Subcutaneous abdominal adipose tissue (tissue), 5 donors: ENCODE data around the gene ARL6IP6.
A peak's percentile ranks its signal among the peaks of the same experiment; 100 is the strongest.
"Not testable (repeated sequence)": the region's sequence is repeated elsewhere in the genome, so short reads cannot be mapped to it uniquely, and the experiment has no call there.

Experiments
- H3K27ac ChIP-seq: one replicate; pipeline ENCODE4 v1.7.0; 2013; ENCODE audit warnings: low read depth, mild to moderate bottlenecking, inconsistent platforms, low read length, moderate library complexity
- H3K27me3 ChIP-seq, 5 donors: one replicate each; pipeline ENCODE4 v1.7.0; 2013; ENCODE audit warnings: low read length in 5 of 5, inconsistent platforms in 1 of 5; ENCODE audit not compliant: control insufficient read depth in 5 of 5, insufficient read depth in 4 of 5
- H3K36me3 ChIP-seq, 5 donors: one replicate each; pipeline ENCODE4 v1.7.0; 2013; ENCODE audit warnings: low read length in 5 of 5; ENCODE audit not compliant: control insufficient read depth in 5 of 5, insufficient read depth in 5 of 5
- H3K4me1 ChIP-seq, 5 donors: one replicate each; pipeline ENCODE4 v1.7.0; 2013; ENCODE audit warnings: low read length in 5 of 5, mild to moderate bottlenecking in 3 of 5, moderate library complexity in 1 of 5; ENCODE audit not compliant: control insufficient read depth in 5 of 5, insufficient read depth in 5 of 5
- H3K4me3 ChIP-seq, 5 donors: one replicate each; pipeline ENCODE4 v1.7.0; 2013; ENCODE audit warnings: low read length in 5 of 5, low read depth in 1 of 5
- H3K9ac ChIP-seq, 5 donors: one replicate each; pipeline ENCODE4 v1.7.0; 2013; ENCODE audit warnings: low read length in 5 of 5, mild to moderate bottlenecking in 4 of 5, moderate library complexity in 3 of 5
- H3K9me3 ChIP-seq, 5 donors: one replicate each; pipeline ENCODE4 v1.7.0; 2013; ENCODE audit warnings: low read length in 5 of 5; ENCODE audit not compliant: control insufficient read depth in 5 of 5
- donor health status: healthy.
- donor health status: healthy.
- donor health status: healthy.
- donor health status: healthy.
- donor health status: healthy.

ARL6IP6 gene

GRCh38 chr2:152718909-152719645 lies 657 bp downstream of the ARL6IP6 start:
- Histone ChIP-seq H3K4me3 (peak overlapping the region; percentile 93 to 100 (median 98)), H3K4me1 (peaks cover 0 to 37% (median 31%) of the 10 kb centered on the region in 5 donors), H3K27ac (peak overlapping the region; percentile 95), H3K36me3 (peaks cover 0 to 7% (median 6%) of the 10 kb centered on the region in 5 donors), H3K9me3 (no peaks in the 10 kb centered on the region), H3K27me3 (no peaks in the 10 kb centered on the region), H3K9ac (peak overlapping the region; percentile 44 to 99 (median 95))

- Histone ChIP-seq H3K27ac (no peak overlapping the region), H3K36me3 (peaks cover 0 to 6% (median 0%) of the 10 kb centered on the region in 5 donors), H3K9me3 (no peaks in the 10 kb centered on the region), H3K4me3 (no peak overlapping the region), H3K9ac (no peak overlapping the region), H3K4me1 (peaks cover 0 to 34% (median 28%) of the 10 kb centered on the region in 5 donors), H3K27me3 (no peaks in the 10 kb centered on the region)
Measured at GRCh38 chr2:152720794-152721193, 2.4 kb downstream of the ARL6IP6 start.

- not testable (repeated sequence) for H3K9ac ChIP-seq, H3K4me3 ChIP-seq, H3K27ac ChIP-seq, H3K36me3 ChIP-seq, H3K9me3 ChIP-seq, H3K27me3 ChIP-seq
- peaks cover 0 to 21% (median 17%) of the 10 kb centered on the region in 5 donors for H3K4me1 ChIP-seq
Measured at GRCh38 chr2:152722639-152723038, 4.2 kb downstream of the ARL6IP6 start.

GRCh38 chr2:152723918-152724317 lies 5.5 kb downstream of the ARL6IP6 start:
- H3K4me1 ChIP-seq, result peaks cover 0 to 19% (median 16%) of the 10 kb centered on the region in 5 donors
- H3K27ac ChIP-seq, result no peak overlapping the region
- no peaks in the 10 kb centered on the region for H3K27me3 ChIP-seq
- no peak overlapping the region for H3K9ac ChIP-seq
- H3K36me3 ChIP-seq, result peaks cover 0 to 6% (median 0%) of the 10 kb centered on the region in 5 donors
- H3K4me3 ChIP-seq, result no peak overlapping the region
- no peaks in the 10 kb centered on the region for H3K9me3 ChIP-seq

GRCh38 chr2:152729844-152730243 lies 11.4 kb downstream of the ARL6IP6 start:
- H3K4me1 ChIP-seq, result peaks cover 0 to 8% (median 5%) of the 10 kb centered on the region in 5 donors

GRCh38 chr2:152730591-152731333 lies 12.3 kb downstream of the ARL6IP6 start:
- Histone ChIP-seq H3K9ac (no peak overlapping the region), H3K27me3 (no peaks in the 10 kb centered on the region), H3K4me3 (no peak overlapping the region), H3K27ac (no peak overlapping the region), H3K36me3 (peaks cover 0 to 2% (median 0%) of the 10 kb centered on the region in 5 donors), H3K9me3 (no peaks in the 10 kb centered on the region), H3K4me1 (peaks cover 0 to 8% (median 5%) of the 10 kb centered on the region in 5 donors)

More at GRCh38 chr2:152729844-152730243, 11.4 kb downstream of the ARL6IP6 start:
- Histone ChIP-seq H3K9ac (no peak overlapping the region), H3K27ac (no peak overlapping the region), H3K36me3 (peaks cover 0 to 3% (median 0%) of the 10 kb centered on the region in 5 donors), H3K4me3 (no peak overlapping the region), H3K27me3 (no peaks in the 10 kb centered on the region), H3K9me3 (no peaks in the 10 kb centered on the region)

- not testable (repeated sequence) for H3K4me1 ChIP-seq, H3K27me3 ChIP-seq, H3K9me3 ChIP-seq, H3K9ac ChIP-seq, H3K27ac ChIP-seq, H3K4me3 ChIP-seq
- peaks cover 12 to 22% (median 17%) of the 10 kb centered on the region in 5 donors for H3K36me3 ChIP-seq
Measured at GRCh38 chr2:152737509-152737908, 19.1 kb downstream of the ARL6IP6 start.

- Histone ChIP-seq H3K9me3 (no peaks in the 10 kb centered on the region), H3K4me1 (no peaks in the 10 kb centered on the region), H3K27me3 (no peaks in the 10 kb centered on the region), H3K9ac (no peak overlapping the region), H3K36me3 (peaks cover 12 to 25% (median 19%) of the 10 kb centered on the region in 5 donors), H3K4me3 (no peak overlapping the region), H3K27ac (no peak overlapping the region)
Measured at GRCh38 chr2:152738438-152738837, 20.0 kb downstream of the ARL6IP6 start.

GRCh38 chr2:152739705-152740104 lies 21.3 kb downstream of the ARL6IP6 start:
- H3K9me3 ChIP-seq, H3K9ac ChIP-seq, H3K27me3 ChIP-seq, H3K4me1 ChIP-seq, H3K4me3 ChIP-seq, H3K27ac ChIP-seq: not testable (repeated sequence)
- H3K36me3 ChIP-seq, result peaks cover 12 to 25% (median 21%) of the 10 kb centered on the region in 5 donors

GRCh38 chr2:152740743-152741328 lies 22.4 kb downstream of the ARL6IP6 start:
- H3K9me3 ChIP-seq, result no peaks in the 10 kb centered on the region
- H3K36me3 ChIP-seq, result peaks cover 10 to 25% (median 23%) of the 10 kb centered on the region in 5 donors
- H3K27ac ChIP-seq, result no peak overlapping the region
- no peaks in the 10 kb centered on the region for H3K4me1 ChIP-seq
- no peak overlapping the region for H3K9ac ChIP-seq
- H3K4me3 ChIP-seq, result no peak overlapping the region
- H3K27me3 ChIP-seq, result no peaks in the 10 kb centered on the region
